Activated T-helper 2 cell treated with anti-CD3 and anti-CD28 coated beads, Interferon-gamma antibody, Interleukin-2, Interleukin-4, amounts not matched to agents 10 μg/mL and 5 μg/mL and 100 μg/mL, durations not matched to agents 14 hours and 24 hours and 36 hours (primary cell): ENCODE measurements around the gene MRPL18. TPM values are rescaled to one million over a fixed set of nuclear protein-coding genes. Genes with fewer than 3 reads are reported as not detected.
"Not testable (repeated sequence)": the region's sequence is repeated elsewhere in the genome, so short reads cannot be mapped to it uniquely, and the experiment has no call there.

ENCODE experiments used
- DNase-seq: peaks from one replicate; pipeline ENCODE4 v3.0.0; 2021; ENCODE audit warnings: low spot score
- H3K27ac Mint-ChIP-seq: one replicate; pipeline ENCODE4 v1.8.0; 2021; ENCODE audit warnings: mixed read lengths
- H3K27me3 Mint-ChIP-seq: one replicate; pipeline ENCODE4 v1.8.0; 2021; ENCODE audit warnings: low read depth, mixed read lengths
- H3K36me3 Mint-ChIP-seq: one replicate; pipeline ENCODE4 v1.8.0; 2021; ENCODE audit warnings: low read depth, mixed read lengths
- H3K4me1 Mint-ChIP-seq: one replicate; pipeline ENCODE4 v1.8.0; 2021; ENCODE audit warnings: low read depth, mixed read lengths
- H3K4me3 Mint-ChIP-seq: one replicate; pipeline ENCODE4 v1.8.0; 2021; ENCODE audit warnings: low read depth, mild to moderate bottlenecking, moderate library complexity, mixed read lengths
- H3K9me3 Mint-ChIP-seq: one replicate; pipeline ENCODE4 v1.8.0; 2021; ENCODE audit warnings: mixed read lengths
- intact Hi-C: fragments of 100-400 bp; cut with micrococcal nuclease; formaldehyde crosslinking; loops from one replicate; pipeline ENCODE4 v1.15.1; 2023
- total RNA-seq: library from RNA; stranded (reverse); gene quantifications from 2 replicates; pipeline ENCODE4 v1.2.3, GENCODE V29; 2022

MRPL18 gene
- total RNA-seq, 1 donor from 2014 or later = 101 TPM

DNA sequence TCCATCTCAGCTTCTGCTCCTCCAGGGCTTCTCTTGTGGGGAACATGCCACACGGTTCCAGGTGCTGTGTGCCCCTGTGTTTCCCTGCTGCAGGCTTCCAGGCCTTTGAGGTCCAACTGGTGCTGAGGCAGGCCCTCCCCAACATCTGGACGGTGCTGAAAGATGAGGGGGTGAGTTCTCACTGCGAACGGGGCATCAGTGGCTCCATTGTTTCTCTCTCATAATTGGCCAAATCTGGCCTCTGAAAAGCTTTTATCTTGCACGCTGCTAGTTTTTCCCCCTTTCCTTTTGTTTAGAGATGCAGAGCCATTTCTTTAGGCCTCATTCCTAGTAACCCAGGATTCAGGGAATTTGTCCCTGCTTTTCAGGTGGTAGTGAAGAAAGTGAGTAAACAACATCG is 18.4 kb downstream of the MRPL18 start:
- Mint-ChIP-seq H3K9me3 (no peaks in the 10 kb centered on the region), H3K4me1 (no peaks in the 10 kb centered on the region), H3K4me3 (no peak overlapping the region), H3K27ac (no peak overlapping the region), H3K27me3 (no peaks in the 10 kb centered on the region), H3K36me3 (no peaks in the 10 kb centered on the region)
- intact Hi-C loops = no loop called here
- no peak for DNase-seq

DNA sequence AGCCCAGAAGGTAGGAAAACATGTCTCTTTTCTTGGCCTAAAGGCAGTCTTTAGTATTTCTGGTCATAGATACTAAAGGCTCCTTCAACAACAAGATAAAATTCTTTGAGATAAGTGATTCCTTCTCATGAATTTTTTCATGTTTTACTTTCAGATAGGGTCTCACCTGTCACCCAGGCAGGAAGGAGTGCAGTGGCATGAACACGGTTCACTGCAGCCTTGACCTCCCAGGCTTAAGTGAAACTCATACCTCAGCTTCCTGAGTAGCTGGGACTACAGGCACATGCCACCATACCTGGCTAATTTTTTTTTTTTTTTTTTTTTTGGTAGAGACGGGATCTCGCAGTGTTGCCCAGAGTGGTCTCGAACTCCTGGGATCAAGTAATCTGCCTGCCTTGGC is 18.9 kb downstream of the MRPL18 start:
- Mint-ChIP-seq H3K4me1 (no peaks in the 10 kb centered on the region), H3K4me3 (no peak overlapping the region), H3K27ac (no peak overlapping the region), H3K27me3 (no peaks in the 10 kb centered on the region), H3K9me3 (no peaks in the 10 kb centered on the region), H3K36me3 (no peaks in the 10 kb centered on the region)
- intact Hi-C loops = no loop called here
- DNase-seq = no peak

- H3K9me3 Mint-ChIP-seq = no peaks in the 10 kb centered on the region
- H3K36me3 Mint-ChIP-seq = no peaks in the 10 kb centered on the region
- DNase-seq = no peak
- no peaks in the 10 kb centered on the region for H3K27me3 Mint-ChIP-seq
- H3K4me1 Mint-ChIP-seq = no peaks in the 10 kb centered on the region
- H3K27ac Mint-ChIP-seq = no peak overlapping the region
- intact Hi-C loops = no loop called here
- no peak overlapping the region for H3K4me3 Mint-ChIP-seq
Observed at GRCh38 chr6:159813781-159814180, 23.5 kb downstream of the MRPL18 start.

DNA sequence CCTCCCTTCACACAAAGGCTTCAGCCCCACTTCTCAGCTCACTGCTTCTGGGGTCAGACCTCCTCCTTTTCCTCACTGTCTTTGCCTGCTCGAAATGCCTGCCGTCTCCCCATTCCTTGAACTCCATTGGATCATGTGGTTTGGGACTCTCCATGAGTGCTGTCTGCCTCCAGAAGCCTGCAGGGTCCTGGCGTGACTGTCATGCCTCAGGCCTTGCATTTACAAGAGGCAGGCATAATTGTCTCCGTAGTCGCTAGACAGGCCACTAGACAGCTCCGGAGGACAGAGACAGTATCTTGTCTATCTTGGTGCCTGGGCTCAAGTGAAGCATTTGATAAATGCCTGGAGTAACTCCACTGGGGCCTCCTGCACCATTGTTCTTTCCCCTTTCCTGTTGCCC is 25.1 kb downstream of the MRPL18 start:
- Mint-ChIP-seq H3K4me1 (peaks cover 13% of the 10 kb centered on the region), H3K4me3 (no peak overlapping the region), H3K27ac (no peak overlapping the region), H3K9me3 (no peaks in the 10 kb centered on the region), H3K36me3 (no peaks in the 10 kb centered on the region), H3K27me3 (no peaks in the 10 kb centered on the region)
- intact Hi-C loops = no loop called here
- no peak for DNase-seq

DNA sequence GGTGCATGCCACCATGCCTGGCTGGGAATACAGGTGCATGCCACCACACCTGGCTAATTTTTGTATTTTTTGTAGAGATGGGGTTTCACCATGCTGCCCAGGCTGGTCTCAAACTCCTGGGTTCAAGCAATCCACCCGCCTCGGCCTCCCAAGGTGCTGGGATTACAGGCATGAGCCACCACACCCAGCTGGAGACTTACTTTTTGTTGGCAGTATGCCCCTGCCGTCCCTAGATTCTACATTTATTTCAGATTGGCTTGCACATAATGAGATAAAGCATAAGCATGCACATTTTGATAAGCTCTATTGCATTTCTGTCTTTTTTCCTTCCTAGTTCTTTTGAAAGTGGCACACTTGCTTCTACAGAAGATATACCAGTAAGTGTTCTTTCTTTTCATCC is 26.5 kb downstream of the MRPL18 start:
- intact Hi-C loops, H3K27me3 Mint-ChIP-seq, H3K9me3 Mint-ChIP-seq, H3K27ac Mint-ChIP-seq, H3K36me3 Mint-ChIP-seq, H3K4me3 Mint-ChIP-seq, DNase-seq: not testable (repeated sequence)
- H3K4me1 Mint-ChIP-seq = peaks cover 16% of the 10 kb centered on the region

DNA sequence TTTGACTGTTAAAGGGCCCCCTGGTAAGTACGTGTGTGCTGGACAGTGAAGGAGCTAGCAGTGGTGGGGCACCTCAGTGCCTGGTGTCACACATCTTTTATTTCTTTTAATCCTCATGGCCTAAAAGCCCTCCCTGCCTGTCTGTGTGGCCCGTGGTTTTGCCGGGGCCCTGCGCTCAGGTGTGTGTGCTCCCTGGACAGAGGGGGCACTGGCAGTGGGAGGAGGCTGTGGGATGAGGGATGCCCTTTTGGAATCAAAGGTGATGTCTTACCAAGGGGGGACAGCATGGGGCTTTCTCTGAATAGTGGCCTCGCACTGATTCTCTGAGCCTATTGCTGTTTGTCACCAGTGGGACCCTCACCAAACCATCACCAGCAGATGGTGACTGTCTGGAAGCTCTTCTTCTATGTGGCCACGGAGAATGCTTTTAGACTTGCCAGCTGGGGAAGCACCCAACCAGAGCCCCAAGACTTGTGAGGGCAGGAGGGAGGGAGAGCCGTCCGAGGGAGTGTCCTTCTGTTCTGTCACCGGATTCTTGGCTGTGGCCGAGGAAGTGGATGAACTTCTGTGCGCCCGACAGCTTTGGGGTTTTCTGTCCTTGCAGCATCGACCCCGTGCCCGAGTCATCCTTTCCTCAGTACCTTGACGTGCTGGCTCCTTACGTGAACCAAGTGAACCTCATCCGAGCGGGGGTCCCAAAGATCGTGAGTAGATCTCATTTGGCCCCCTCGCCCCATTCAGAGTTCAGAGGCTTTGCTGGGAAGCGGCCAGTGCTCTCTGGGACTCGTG is 27.9 kb downstream of the MRPL18 start:
- H3K27ac Mint-ChIP-seq = no peak overlapping the region
- H3K4me1 Mint-ChIP-seq = peaks cover 16% of the 10 kb centered on the region
- no peaks in the 10 kb centered on the region for H3K36me3 Mint-ChIP-seq
- no peaks in the 10 kb centered on the region for H3K9me3 Mint-ChIP-seq
- DNase-seq = no peak
- intact Hi-C loops = no loop called here
- no peak overlapping the region for H3K4me3 Mint-ChIP-seq
- H3K27me3 Mint-ChIP-seq = no peaks in the 10 kb centered on the region

DNA sequence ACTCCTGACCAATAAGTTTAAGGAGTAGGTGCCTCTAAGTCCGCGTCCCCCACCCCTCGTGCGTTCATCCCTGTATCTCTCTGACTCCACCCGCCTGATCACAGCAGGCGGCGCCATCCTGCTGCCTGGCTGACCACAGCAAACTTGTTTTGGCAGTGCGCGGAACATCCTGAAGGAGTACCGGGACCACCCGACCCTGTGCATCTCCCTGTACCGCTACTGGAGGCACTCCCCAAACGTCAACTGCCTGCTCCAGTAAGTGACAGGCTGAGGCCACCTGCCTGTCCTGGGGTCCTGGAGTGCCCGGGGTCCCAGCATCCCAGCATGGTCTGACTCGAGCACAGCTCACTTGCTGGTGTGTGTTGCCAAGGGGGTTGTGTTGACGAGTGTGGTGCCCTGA is 28.8 kb downstream of the MRPL18 start:
- Mint-ChIP-seq H3K9me3 (no peaks in the 10 kb centered on the region), H3K27me3 (no peaks in the 10 kb centered on the region), H3K27ac (no peak overlapping the region), H3K4me3 (peak overlapping the region; percentile 50), H3K36me3 (no peaks in the 10 kb centered on the region), H3K4me1 (peaks cover 16% of the 10 kb centered on the region)
- DNase-seq = no peak
- intact Hi-C loops = no loop called here

GRCh38 chr6:159819932-159820640 is 29.8 kb downstream of the MRPL18 start:
- intact Hi-C loops = no loop called here
- Mint-ChIP-seq H3K27ac (peak overlapping the region; percentile 83), H3K27me3 (no peaks in the 10 kb centered on the region), H3K4me1 (peaks cover 16% of the 10 kb centered on the region), H3K4me3 (peak overlapping the region; percentile 50), H3K36me3 (no peaks in the 10 kb centered on the region), H3K9me3 (no peaks in the 10 kb centered on the region)
- peak; percentile 45 for DNase-seq

DNA sequence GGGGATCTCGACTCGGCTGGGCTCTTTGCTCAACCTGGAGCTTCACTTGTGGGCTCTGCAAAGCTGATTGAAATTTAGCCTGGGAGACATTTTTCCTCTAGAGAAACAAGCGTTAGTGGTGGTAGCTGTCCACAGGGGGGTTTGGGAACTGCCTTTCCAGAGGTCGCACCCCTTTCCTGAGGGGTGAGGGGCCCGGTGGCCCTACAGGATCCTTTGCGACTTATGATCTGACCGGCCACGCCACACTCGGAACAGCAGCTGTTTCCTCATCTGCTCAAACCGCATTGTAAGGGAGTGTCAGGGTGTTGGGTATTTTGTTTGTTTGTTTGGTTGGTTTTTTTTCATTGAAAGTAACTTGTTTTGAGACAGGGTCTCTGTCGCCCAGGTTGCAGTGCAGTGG is 30.9 kb downstream of the MRPL18 start:
- no peak for DNase-seq
- no peak overlapping the region for H3K4me3 Mint-ChIP-seq
- H3K27ac Mint-ChIP-seq = no peak overlapping the region
- no peaks in the 10 kb centered on the region for H3K36me3 Mint-ChIP-seq
- H3K9me3 Mint-ChIP-seq = no peaks in the 10 kb centered on the region
- H3K27me3 Mint-ChIP-seq = no peaks in the 10 kb centered on the region
- H3K4me1 Mint-ChIP-seq = peaks cover 16% of the 10 kb centered on the region
- intact Hi-C loops = no loop called here

GRCh38 chr6:159821726-159822125 is 31.5 kb downstream of the MRPL18 start:
- no peak overlapping the region for H3K4me3 Mint-ChIP-seq
- no peak overlapping the region for H3K27ac Mint-ChIP-seq
- H3K36me3 Mint-ChIP-seq = no peaks in the 10 kb centered on the region
- peaks cover 16% of the 10 kb centered on the region for H3K4me1 Mint-ChIP-seq
- intact Hi-C loops = no loop called here
- H3K9me3 Mint-ChIP-seq = no peaks in the 10 kb centered on the region
- no peaks in the 10 kb centered on the region for H3K27me3 Mint-ChIP-seq
- no peak for DNase-seq

- H3K4me3 Mint-ChIP-seq = no peak overlapping the region
- intact Hi-C loops = no loop called here
- DNase-seq = no peak
- H3K27ac Mint-ChIP-seq = no peak overlapping the region
- H3K4me1 Mint-ChIP-seq = peaks cover 16% of the 10 kb centered on the region
- no peaks in the 10 kb centered on the region for H3K36me3 Mint-ChIP-seq
- H3K27me3 Mint-ChIP-seq = no peaks in the 10 kb centered on the region
- H3K9me3 Mint-ChIP-seq = no peaks in the 10 kb centered on the region
Observed at GRCh38 chr6:159823953-159824352, 33.7 kb downstream of the MRPL18 start.

GRCh38 chr6:159824690-159825089 is 34.4 kb downstream of the MRPL18 start:
- H3K36me3 Mint-ChIP-seq, H3K27me3 Mint-ChIP-seq, intact Hi-C loops, H3K27ac Mint-ChIP-seq, H3K4me3 Mint-ChIP-seq, H3K9me3 Mint-ChIP-seq, DNase-seq: not testable (repeated sequence)
- H3K4me1 Mint-ChIP-seq = peaks cover 11% of the 10 kb centered on the region

GRCh38 chr6:159826004-159826403 is 35.7 kb downstream of the MRPL18 start:
- peaks cover 3% of the 10 kb centered on the region for H3K27me3 Mint-ChIP-seq
- no peaks in the 10 kb centered on the region for H3K9me3 Mint-ChIP-seq
- no peak overlapping the region for H3K27ac Mint-ChIP-seq
- intact Hi-C loops = no loop called here
- H3K36me3 Mint-ChIP-seq = no peaks in the 10 kb centered on the region
- no peak for DNase-seq
- H3K4me3 Mint-ChIP-seq = no peak overlapping the region
- no peaks in the 10 kb centered on the region for H3K4me1 Mint-ChIP-seq
